Activated T-cell treated with anti-CD3 and anti-CD28 coated beads for 24 hours (primary cell): ENCODE measurements around the gene MBD5.
"Not testable (repeated sequence)": the region's sequence is repeated elsewhere in the genome, so short reads cannot be mapped to it uniquely, and the experiment has no call there.

Source experiments
- DNase-seq: peaks from one replicate; pipeline ENCODE4 v3.0.0-alpha.2; 2020; ENCODE audit warnings: low read depth

MBD5 gene

GRCh38 chr2:148524519-148524919 is 503.6 kb downstream of the MBD5 start:
- DNase-seq: peak; percentile 35

GRCh38 chr2:148525130-148525529 is 504.2 kb downstream of the MBD5 start:
- no peak for DNase-seq

GRCh38 chr2:148526509-148527346 is 505.8 kb downstream of the MBD5 start:
- DNase-seq: no peak

- DNase-seq: no peak
These were observed 506.8 kb downstream of the MBD5 start for GRCh38 chr2:148527488-148528340.

GRCh38 chr2:148528356-148529064 is 507.6 kb downstream of the MBD5 start:
- no peak for DNase-seq

GRCh38 chr2:148529745-148530144 is 508.9 kb downstream of the MBD5 start:
- DNase-seq: no peak

- no peak for DNase-seq
These were observed 509.5 kb downstream of the MBD5 start for GRCh38 chr2:148530350-148530749.

- DNase-seq: no peak
These were observed 510.3 kb downstream of the MBD5 start for GRCh38 chr2:148531235-148531634.

- DNase-seq: no peak
These were observed 511.0 kb downstream of the MBD5 start for GRCh38 chr2:148531669-148532428.

GRCh38 chr2:148533004-148533403 is 512.1 kb downstream of the MBD5 start:
- no peak for DNase-seq

GRCh38 chr2:148533685-148534084 is 512.8 kb downstream of the MBD5 start:
- no peak for DNase-seq

- DNase-seq: no peak
These were observed 513.7 kb downstream of the MBD5 start for GRCh38 chr2:148534416-148535204.

- DNase-seq: no peak
These were observed 517.5 kb downstream of the MBD5 start for GRCh38 chr2:148538375-148538774.

GRCh38 chr2:148540022-148540421 is 519.1 kb downstream of the MBD5 start:
- no peak for DNase-seq

GRCh38 chr2:148541792-148542191 is 520.9 kb downstream of the MBD5 start:
- DNase-seq: no peak

GRCh38 chr2:148542614-148543013 is 521.7 kb downstream of the MBD5 start:
- no peak for DNase-seq

- DNase-seq: not testable (repeated sequence)
These were observed 522.2 kb downstream of the MBD5 start for GRCh38 chr2:148543088-148543540.

GRCh38 chr2:148545390-148546256 is 524.7 kb downstream of the MBD5 start:
- DNase-seq: no peak

- DNase-seq: no peak
These were observed 525.4 kb downstream of the MBD5 start for GRCh38 chr2:148546270-148546669.
